ENCODE measurements around the gene PURA. TPM values are rescaled to one million over a fixed set of nuclear protein-coding genes. Genes with fewer than 3 reads are reported as not detected.
"Not testable (repeated sequence)": the region's sequence is repeated elsewhere in the genome, so short reads cannot be mapped to it uniquely, and the experiment has no call there.

Gene PURA
- total RNA-seq, 8 experiments from 2014 or later, result 3.0 to 18.9 (median 8.0) TPM

GRCh38 chr5:140148508-140148907, 34.6 kb downstream of the PURA start:
- Histone ChIP-seq H3K4me1 (replicated peaks in 1 of 2) (peaks cover 0 to 9% of the 10 kb centered on the region in 2 donors), H3K27ac (no peak overlapping the region), H3K4me3 (no peak overlapping the region)
- in situ Hi-C loops (cut with MboI; ENCODE audit: low pct_unique_long_range_greater_than_20kb in 2 of 9, low sequenced_read_pairs in 9 of 9, unreplicated experiment in 9 of 9), result no loop called here
- ATAC-seq (replicated peaks in 6 of 8), result peak in 3 of 8 experiments; percentile 6 to 61 (median 21)
- whole genome bisulfite sequencing, 10 experiments, result 0 to 60% (median 3%) methylated on average over 1 to 3 of the region's 6 CpGs; no CpG with 5 or more reads in 4 of the 10 experiments

- ATAC-seq (replicated peaks in 6 of 8), result no peak
- Histone ChIP-seq H3K4me3 (no peak overlapping the region), H3K4me1 (replicated peaks in 1 of 2) (peaks cover 0 to 14% of the 10 kb centered on the region in 2 donors), H3K27ac (no peak overlapping the region)
- in situ Hi-C loops (cut with MboI; ENCODE audit: low pct_unique_long_range_greater_than_20kb in 2 of 9, low sequenced_read_pairs in 9 of 9, unreplicated experiment in 9 of 9), result loop anchor here in 6 of 9 experiments (10.0 to 25.0 kb wide), 3 partner anchors 75 to 363 kb away; partner anchors contain the start of gene PSD2 (in 3 of the 6)
- WGBS, 10 experiments, result 0 to 83% (median 40%) methylated on average over 1 to 2 of the region's 2 CpGs; no CpG with 5 or more reads in 5 of the 10 experiments
These were observed 36.3 kb downstream of the PURA start for GRCh38 chr5:140150201-140150600.

DNA sequence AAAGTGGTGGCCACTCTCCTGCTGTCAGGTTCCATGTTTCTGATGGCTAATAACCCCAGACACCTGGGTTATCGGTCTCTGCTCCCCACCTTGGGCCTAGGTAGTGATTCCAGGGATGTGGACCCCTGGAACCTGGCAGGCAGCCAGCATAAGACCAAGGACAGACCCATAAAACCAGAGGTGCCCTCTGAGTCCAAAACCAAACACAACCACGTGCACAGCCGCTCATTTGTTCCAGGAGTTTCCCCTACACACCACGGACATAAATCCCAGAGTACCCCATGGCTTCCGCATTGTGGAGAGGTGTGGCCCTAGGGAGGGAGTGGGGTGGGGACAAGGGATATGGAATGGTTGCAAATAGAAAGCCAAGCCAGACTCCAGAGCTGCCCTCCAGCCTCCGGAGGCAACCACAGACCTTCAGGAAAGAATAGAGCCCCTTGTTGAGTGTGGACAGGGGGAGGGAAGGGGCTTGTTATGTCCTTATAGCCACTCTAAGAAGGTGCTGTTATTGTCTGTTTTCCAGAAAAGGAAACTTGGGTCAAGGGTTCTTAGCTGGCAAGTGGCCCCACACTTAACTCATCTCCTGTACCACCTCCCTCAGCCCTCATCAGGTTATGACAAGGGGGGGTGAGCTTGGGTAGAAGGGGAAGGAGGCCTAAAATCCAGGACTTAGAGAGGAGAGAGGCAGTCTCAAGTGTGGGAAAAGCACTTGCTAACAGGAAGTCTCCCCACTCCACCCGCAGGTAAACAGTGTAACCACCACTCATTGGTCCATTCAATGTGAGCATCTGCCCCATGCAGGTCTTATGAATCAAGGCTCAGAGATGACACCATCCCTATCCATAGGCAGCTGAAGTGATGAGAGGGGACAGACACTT, 37.5 kb downstream of the PURA start:
- Histone ChIP-seq H3K4me1 (replicated peaks in 1 of 2) (peaks cover 0 to 11% of the 10 kb centered on the region in 2 donors), H3K4me3 (no peak overlapping the region), H3K27ac (no peak overlapping the region)
- ATAC-seq (replicated peaks in 6 of 8), result peak in 1 of 8 experiments; percentile 70
- WGBS, 10 experiments, result 0 to 82% (median 60%) methylated on average over 1 to 4 of the region's 7 CpGs; no CpG with 5 or more reads in 4 of the 10 experiments
- in situ Hi-C loops (cut with MboI; ENCODE audit: low pct_unique_long_range_greater_than_20kb in 2 of 9, low sequenced_read_pairs in 9 of 9, unreplicated experiment in 9 of 9), result loop anchor here in 6 of 9 experiments (10.0 to 25.0 kb wide), 3 partner anchors 77 to 364 kb away; partner anchors contain the start of gene PSD2 (in 3 of the 6)

- no peak overlapping the region for H3K27ac ChIP-seq
- 46 to 83% (median 69%) methylated on average over 1 to 8 of the region's 23 CpGs; no CpG with 5 or more reads in 4 of the 10 experiments for WGBS, 10 experiments
- H3K4me1 ChIP-seq (replicated peaks in 1 of 2), result peaks cover 0 to 15% of the 10 kb centered on the region in 2 donors
- in situ Hi-C loops (cut with MboI; ENCODE audit: low pct_unique_long_range_greater_than_20kb in 2 of 9, low sequenced_read_pairs in 9 of 9, unreplicated experiment in 9 of 9), result loop anchor here in 6 of 9 experiments (10.0 to 25.0 kb wide), 3 partner anchors 78 to 365 kb away; partner anchors contain the start of gene PSD2 (in 3 of the 6)
- no peak for ATAC-seq (replicated peaks in 6 of 8)
- no peak overlapping the region for H3K4me3 ChIP-seq
These were observed 38.4 kb downstream of the PURA start for GRCh38 chr5:140152022-140152999.

DNA sequence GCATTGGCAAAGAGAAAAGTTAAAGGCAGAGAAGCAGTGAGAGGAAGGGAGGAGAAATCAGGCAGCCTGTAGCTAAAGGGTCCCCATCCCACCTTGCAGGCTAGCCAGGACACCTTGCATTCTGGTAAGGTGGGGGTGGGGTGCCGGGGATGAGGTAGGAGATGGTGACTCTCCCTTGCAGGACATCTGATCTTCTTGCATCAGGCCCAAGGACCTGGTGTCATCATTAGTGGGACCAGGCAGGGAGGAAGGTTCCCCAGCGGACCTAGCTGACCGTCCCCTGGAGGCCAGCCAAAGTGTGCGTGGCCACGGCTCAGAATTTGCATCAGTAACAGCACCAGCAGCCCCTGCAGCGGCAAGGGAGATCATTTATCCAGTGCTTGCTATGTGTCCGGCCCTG, 39.3 kb downstream of the PURA start:
- peak in 3 of 8 experiments; percentile 37 to 57 (median 53) for ATAC-seq (replicated peaks in 6 of 8)
- H3K27ac ChIP-seq, result no peak overlapping the region
- H3K4me3 ChIP-seq, result no peak overlapping the region
- WGBS, 10 experiments, result 14 to 80% (median 43%) methylated on average over 1 to 6 of the region's 7 CpGs; no CpG with 5 or more reads in 4 of the 10 experiments
- peaks cover 0 to 15% of the 10 kb centered on the region in 2 donors for H3K4me1 ChIP-seq (replicated peaks in 1 of 2)
- in situ Hi-C loops (cut with MboI; ENCODE audit: low pct_unique_long_range_greater_than_20kb in 2 of 9, low sequenced_read_pairs in 9 of 9, unreplicated experiment in 9 of 9), result loop anchor here in 6 of 9 experiments (10.0 to 25.0 kb wide), 3 partner anchors 78 to 366 kb away; partner anchors contain the start of gene PSD2 (in 3 of the 6)

GRCh38 chr5:140153905-140154304, 40.0 kb downstream of the PURA start:
- in situ Hi-C loops (cut with MboI; ENCODE audit: low pct_unique_long_range_greater_than_20kb in 2 of 9, low sequenced_read_pairs in 9 of 9, unreplicated experiment in 9 of 9), result loop anchor here in 6 of 9 experiments (10.0 to 25.0 kb wide), 3 partner anchors 79 to 367 kb away; partner anchors contain the start of gene PSD2 (in 3 of the 6)
- 33 to 50% (median 36%) methylated on average over 1 to 6 of the region's 8 CpGs; no CpG with 5 or more reads in 7 of the 10 experiments for WGBS, 10 experiments

GRCh38 chr5:140154710-140155381, 40.9 kb downstream of the PURA start:
- H3K4me3 ChIP-seq; H3K27ac ChIP-seq; ATAC-seq (replicated peaks in 6 of 8): not testable (repeated sequence)
- in situ Hi-C loops (cut with MboI; ENCODE audit: low pct_unique_long_range_greater_than_20kb in 2 of 9, low sequenced_read_pairs in 9 of 9, unreplicated experiment in 9 of 9), result loop anchor here in 6 of 9 experiments (10.0 to 25.0 kb wide), 3 partner anchors 80 to 368 kb away; partner anchors contain the start of gene PSD2 (in 3 of the 6)
- 50 to 100% (median 84%) methylated on average over 1 to 12 of the region's 21 CpGs; no CpG with 5 or more reads in 1 of the 10 experiments for WGBS, 10 experiments
- H3K4me1 ChIP-seq (replicated peaks in 1 of 2), result peaks cover 0 to 15% of the 10 kb centered on the region in 2 donors

More at GRCh38 chr5:140153905-140154304, 40.0 kb downstream of the PURA start:
- H3K4me1 ChIP-seq (replicated peaks in 1 of 2), result peaks cover 0 to 15% of the 10 kb centered on the region in 2 donors
- H3K27ac ChIP-seq, result no peak overlapping the region
- no peak for ATAC-seq (replicated peaks in 6 of 8)
- H3K4me3 ChIP-seq, result no peak overlapping the region

DNA sequence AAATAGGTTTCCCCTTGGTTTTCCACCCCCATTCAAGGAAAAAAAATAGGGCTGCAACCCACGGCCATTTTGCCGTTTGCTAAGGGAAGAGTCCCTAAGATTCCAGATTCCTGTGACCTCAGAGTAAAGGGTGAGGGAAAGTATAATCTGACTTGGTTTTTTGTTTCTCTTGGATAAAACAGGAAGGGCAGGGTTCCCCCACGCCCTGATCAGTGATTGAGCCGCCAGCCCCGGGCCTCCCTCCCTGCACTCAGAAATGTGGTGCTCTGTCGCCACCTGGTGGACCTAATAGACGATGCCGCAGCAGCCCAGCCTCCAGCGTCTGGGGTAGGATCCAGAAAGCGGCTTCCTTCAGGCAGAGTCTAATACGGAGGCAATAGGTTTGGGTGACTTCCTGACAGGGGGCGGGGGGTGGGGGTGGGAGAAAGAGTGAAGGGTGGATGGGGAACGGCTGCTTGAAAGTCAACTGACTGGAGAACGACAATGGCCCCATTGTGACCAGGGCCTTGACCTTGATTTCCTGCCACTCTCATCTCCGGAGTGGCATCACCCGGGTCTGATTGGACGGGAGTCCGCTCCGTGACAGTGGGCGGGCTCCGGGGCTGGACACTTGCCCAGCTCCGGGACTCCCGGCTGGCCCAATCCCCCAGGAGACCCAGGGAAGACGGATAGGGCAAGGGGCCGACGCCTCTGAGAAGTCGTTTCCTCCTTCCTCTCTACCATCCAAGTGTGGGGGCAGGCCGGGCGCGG, 43.3 kb downstream of the PURA start:
- in situ Hi-C loops (cut with MboI; ENCODE audit: low pct_unique_long_range_greater_than_20kb in 2 of 9, low sequenced_read_pairs in 9 of 9, unreplicated experiment in 9 of 9), result loop anchor here in 6 of 9 experiments (10.0 to 25.0 kb wide), 3 partner anchors 82 to 370 kb away; partner anchors contain the start of gene PSD2 (in 3 of the 6)
- Histone ChIP-seq H3K4me3 (peak overlapping the region in 2 of 5 donors; percentile 1 to 10), H3K27ac (no peak overlapping the region), H3K4me1 (replicated peaks in 1 of 2) (peaks cover 0 to 15% of the 10 kb centered on the region in 2 donors)
- ATAC-seq (replicated peaks in 6 of 8), result peak; percentile 89 to 99 (median 96)
- 0 to 25% (median 0%) methylated on average over 1 to 4 of the region's 30 CpGs; no CpG with 5 or more reads in 4 of the 10 experiments for WGBS, 10 experiments

DNA sequence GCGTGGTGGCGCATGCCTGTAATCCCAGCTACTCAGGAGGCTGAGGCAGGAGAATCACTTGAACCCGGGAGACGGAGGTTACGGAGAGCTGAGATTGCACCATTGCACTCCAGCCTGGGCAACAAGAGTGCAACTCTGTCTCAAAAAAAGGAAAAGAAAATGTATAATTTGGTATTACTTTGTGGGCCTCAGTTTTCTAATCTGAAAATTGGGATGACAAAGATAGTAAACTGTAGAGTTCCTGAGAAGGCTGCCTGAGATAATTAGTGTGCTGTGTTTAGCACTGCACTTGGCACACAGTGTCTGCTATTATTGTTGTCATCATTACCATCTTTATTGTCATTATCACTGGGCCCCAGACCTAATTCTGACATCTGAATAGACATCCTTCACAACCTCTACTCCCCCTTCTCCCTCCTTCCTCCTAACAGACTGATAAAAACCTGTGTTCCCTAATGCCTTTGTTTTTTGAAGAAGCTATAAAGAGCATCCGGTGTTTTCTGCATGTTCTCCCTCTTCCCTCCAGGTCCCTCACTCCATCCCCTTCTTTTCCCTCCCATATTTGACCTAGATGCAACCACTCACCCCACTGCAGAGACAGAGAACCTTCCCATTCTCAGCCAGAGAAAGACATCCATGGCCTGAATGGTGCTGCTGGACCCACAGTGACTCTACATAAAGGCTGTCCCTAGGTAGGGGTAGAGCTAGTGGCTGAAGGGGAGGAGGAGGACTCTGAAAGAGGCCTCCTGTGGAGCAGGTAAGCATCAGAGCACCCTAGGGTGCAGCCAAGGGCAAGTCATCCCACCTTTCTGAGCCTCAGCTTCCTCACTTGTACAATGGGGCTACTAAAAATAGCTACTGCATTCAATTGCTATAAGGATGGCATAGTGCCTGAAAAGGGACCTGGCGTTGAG, 45.4 kb downstream of the PURA start:
- ATAC-seq (replicated peaks in 6 of 8), result no peak
- 25 to 100% (median 83%) methylated on average over 1 to 7 of the region's 7 CpGs for WGBS, 10 experiments
- H3K4me3 ChIP-seq, result no peak overlapping the region
- H3K4me1 ChIP-seq (replicated peaks in 1 of 2), result peaks cover 0 to 4% of the 10 kb centered on the region in 2 donors
- H3K27ac ChIP-seq, result no peak overlapping the region
- in situ Hi-C loops (cut with MboI; ENCODE audit: low pct_unique_long_range_greater_than_20kb in 2 of 9, low sequenced_read_pairs in 9 of 9, unreplicated experiment in 9 of 9), result loop anchor here in 6 of 9 experiments (10.0 to 25.0 kb wide), 3 partner anchors 84 to 372 kb away; partner anchors contain the start of gene PSD2 (in 3 of the 6)

DNA sequence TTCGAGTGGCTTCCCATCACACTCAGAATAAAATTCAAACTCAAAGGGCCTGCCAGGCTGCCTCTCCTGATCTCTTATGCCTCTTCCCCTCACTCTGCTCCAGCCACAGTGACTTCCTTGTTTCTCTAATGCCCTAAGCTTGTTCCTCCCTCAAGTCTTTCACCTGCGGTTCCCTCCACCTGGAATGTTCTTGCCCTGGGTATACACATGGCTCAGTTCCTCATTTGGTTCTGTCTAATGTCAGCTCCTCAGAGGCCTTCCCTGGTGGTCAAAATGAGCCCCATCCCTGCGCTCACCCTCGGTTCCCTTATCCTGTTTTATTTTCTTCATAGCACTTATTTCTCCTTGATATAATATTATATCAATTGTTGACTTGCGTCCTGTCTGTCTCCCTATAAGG, 48.4 kb downstream of the PURA start:
- 50 to 100% (median 87%) methylated on average over 1 to 4 of the region's 5 CpGs; no CpG with 5 or more reads in 1 of the 10 experiments for WGBS, 10 experiments
- in situ Hi-C loops (cut with MboI; ENCODE audit: low pct_unique_long_range_greater_than_20kb in 2 of 9, low sequenced_read_pairs in 9 of 9, unreplicated experiment in 9 of 9), result loop anchor here in 6 of 9 experiments (25.0 kb wide), 2 partner anchors 100 to 375 kb away; partner anchors contain the start of gene PSD2 (in 3 of the 6)
- Histone ChIP-seq H3K4me1 (replicated peaks in 1 of 2) (no peaks in the 10 kb centered on the region), H3K27ac (no peak overlapping the region), H3K4me3 (no peak overlapping the region)
- ATAC-seq (replicated peaks in 6 of 8), result no peak

Data from motor neuron (in vitro differentiated cells).